ENCODE results near the gene MAN1A1. TPM values are rescaled to one million over a fixed set of nuclear protein-coding genes. Genes with fewer than 3 reads are reported as not detected.

Gene MAN1A1
- total and polyA plus RNA-seq, 2 of the 8 experiments (the other 6 are each of a cell fraction or from before 2014, with no cell fraction given): 1.8 to 5.4 TPM

GRCh38 chr6:119319694-119320093 is 29.9 kb downstream of the MAN1A1 start:
- ChIA-PET POLR2A (ENCODE audit: partially characterized antibody) (interaction anchor here (0.7 kb wide), 1 partner anchor 32 kb away, joined by 6 read pairs; no protein-coding TSS in a partner anchor), CTCF (ENCODE audit: partially characterized antibody) (interaction anchor here (1.0 kb wide), 1 partner anchor 394 kb away, joined by 4 read pairs; no protein-coding TSS in a partner anchor)
- H4K8ac ChIP-seq (ENCODE audit: extremely low read depth, insufficient read depth, low read length): no peak overlapping the region
- H3K56ac ChIP-seq (replicated peaks; ENCODE audit: insufficient read length, low read depth, low read length): no peak overlapping the region
- H4K20me1 ChIP-seq (replicated peaks in 1 of 2; ENCODE audit: control insufficient read depth in 1 of 2, insufficient read depth in 2 of 2, low read length in 2 of 2): no peaks in the 10 kb centered on the region
- no peak overlapping the region for H2AFZ ChIP-seq (ENCODE audit: low read length)
- no peaks in the 10 kb centered on the region for H3K4me1 ChIP-seq (replicated peaks in 1 of 4; ENCODE audit: control insufficient read depth in 3 of 4, insufficient read depth in 4 of 4, low read length in 3 of 4)
- TF ChIP-seq RAD21 (IDR thresholded peaks at IDR 0.05 in 1 of 2, conservative IDR thresholded peaks at IDR 0.05 in 1 of 2; ENCODE audit: low read depth in 2 of 2, low read length in 2 of 2): no peak
- no peak for TF ChIP-seq CHD1 (IDR thresholded peaks at IDR 0.05; ENCODE audit: low read depth, low read length)
- no peak for TF ChIP-seq ZNF274 (IDR thresholded peaks at IDR 0.05; ENCODE audit: borderline replicate concordance, extremely low read depth, low read length)
- TF ChIP-seq NANOG (IDR thresholded peaks at IDR 0.05; ENCODE audit: insufficient read depth, low read depth, low read length, poor library complexity, severe bottlenecking): no peak
- TF ChIP-seq, protein P1, sequence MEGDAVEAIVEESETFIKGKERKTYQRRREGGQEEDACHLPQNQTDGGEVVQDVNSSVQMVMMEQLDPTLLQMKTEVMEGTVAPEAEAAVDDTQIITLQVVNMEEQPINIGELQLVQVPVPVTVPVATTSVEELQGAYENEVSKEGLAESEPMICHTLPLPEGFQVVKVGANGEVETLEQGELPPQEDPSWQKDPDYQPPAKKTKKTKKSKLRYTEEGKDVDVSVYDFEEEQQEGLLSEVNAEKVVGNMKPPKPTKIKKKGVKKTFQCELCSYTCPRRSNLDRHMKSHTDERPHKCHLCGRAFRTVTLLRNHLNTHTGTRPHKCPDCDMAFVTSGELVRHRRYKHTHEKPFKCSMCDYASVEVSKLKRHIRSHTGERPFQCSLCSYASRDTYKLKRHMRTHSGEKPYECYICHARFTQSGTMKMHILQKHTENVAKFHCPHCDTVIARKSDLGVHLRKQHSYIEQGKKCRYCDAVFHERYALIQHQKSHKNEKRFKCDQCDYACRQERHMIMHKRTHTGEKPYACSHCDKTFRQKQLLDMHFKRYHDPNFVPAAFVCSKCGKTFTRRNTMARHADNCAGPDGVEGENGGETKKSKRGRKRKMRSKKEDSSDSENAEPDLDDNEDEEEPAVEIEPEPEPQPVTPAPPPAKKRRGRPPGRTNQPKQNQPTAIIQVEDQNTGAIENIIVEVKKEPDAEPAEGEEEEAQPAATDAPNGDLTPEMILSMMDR (IDR thresholded peaks at IDR 0.05; ENCODE audit: control extremely low read depth in 1 of 3, insufficient read depth in 1 of 3, low read depth in 1 of 3, low read length in 3 of 3): no peak
- TF ChIP-seq YY1 (IDR thresholded peaks at IDR 0.05; ENCODE audit: low read depth, low read length): no peak
- no peak overlapping the region for H2BK120ac ChIP-seq (replicated peaks; ENCODE audit: low read depth, low read length)
- H2BK15ac ChIP-seq (ENCODE audit: low read length): no peak overlapping the region
- no peak overlapping the region for H3K9ac ChIP-seq (replicated peaks in 1 of 4; ENCODE audit: extremely low read depth in 1 of 4, low read depth in 3 of 4, low read length in 3 of 4)
- DNase-seq (ENCODE audit: low read depth in 1 of 2, low spot score in 2 of 2): no peak
- H2AK5ac ChIP-seq (ENCODE audit: low read depth, low read length): no peak overlapping the region
- no peaks in the 10 kb centered on the region for H3K9me3 ChIP-seq (ENCODE audit: insufficient read depth in 2 of 2, low read depth in 1 of 2, low read length in 1 of 2)
- H3K4ac ChIP-seq (replicated peaks; ENCODE audit: insufficient read length, low read depth, low read length): no peak overlapping the region
- H3K14ac ChIP-seq (ENCODE audit: insufficient read length): no peak overlapping the region
- H2BK20ac ChIP-seq (ENCODE audit: low read length): no peak overlapping the region
- H3K79me2 ChIP-seq (ENCODE audit: control insufficient read depth in 1 of 2, insufficient read depth in 2 of 2, low read length in 2 of 2): no peaks in the 10 kb centered on the region
- H2BK5ac ChIP-seq (ENCODE audit: low read depth, low read length): no peak overlapping the region
- no peaks in the 10 kb centered on the region for H3K36me3 ChIP-seq (ENCODE audit: control insufficient read depth in 2 of 4, insufficient read depth in 4 of 4, low read length in 3 of 4)
- H3K23me2 ChIP-seq (ENCODE audit: low read depth, low read length): no peaks in the 10 kb centered on the region
- H3K4me2 ChIP-seq (ENCODE audit: insufficient read depth in 1 of 2, low read depth in 2 of 2, low read length in 2 of 2): no peak overlapping the region
- H3K79me1 ChIP-seq (ENCODE audit: low read depth, low read length): no peaks in the 10 kb centered on the region
- no peak overlapping the region for H4K91ac ChIP-seq (replicated peaks; ENCODE audit: insufficient read length, low read length)
- no peak for FAIRE-seq
- H4K5ac ChIP-seq (ENCODE audit: insufficient read length, low read depth, low read length): no peak overlapping the region
- H2BK12ac ChIP-seq (ENCODE audit: low read depth, low read length): no peak overlapping the region
- no peak overlapping the region for H3K27ac ChIP-seq (ENCODE audit: low read depth, low read length)
- no peaks in the 10 kb centered on the region for H3K27me3 ChIP-seq (replicated peaks in 1 of 4; ENCODE audit: control insufficient read depth in 3 of 4, extremely low read depth in 1 of 4, insufficient read depth in 3 of 4, low read length in 3 of 4)
- 96% methylated on average over 2 of the region's 2 CpGs; no CpG with 5 or more reads in 1 of the 2 experiments for WGBS, 2 experiments (ENCODE audit: extremely low coverage in 1 of 2, insufficient coverage in 1 of 2, insufficient read length in 1 of 2, insufficient replicate concordance in 2 of 2, low coverage in 1 of 2, low lambda C conversion rate in 2 of 2, missing lambda C conversion rate in 1 of 2)
- no peak overlapping the region for H3K4me3 ChIP-seq (ENCODE audit: extremely low read depth in 1 of 4, insufficient read depth in 2 of 4, low read depth in 3 of 4, low read length in 4 of 4)
- H3K18ac ChIP-seq (ENCODE audit: extremely low read depth, low read length): no peak overlapping the region
- H3K23ac ChIP-seq (ENCODE audit: insufficient read length): no peak overlapping the region
